WI38 (cell line): ENCODE results near the gene TCL1A.

ENCODE experiments used
- H3K4me3 ChIP-seq: 2 replicates; pipeline ENCODE4 v1.5.1; 2011; ENCODE audit warnings: low read depth, mild to moderate bottlenecking, control low read depth, low read length
- CTCF ChIP-seq: IDR thresholded peaks from 2 replicates; pipeline ENCODE4 v1.5.1; 2012; ENCODE audit warnings: low read depth, mild to moderate bottlenecking, control low read depth, low read length

The TCL1A gene

DNA sequence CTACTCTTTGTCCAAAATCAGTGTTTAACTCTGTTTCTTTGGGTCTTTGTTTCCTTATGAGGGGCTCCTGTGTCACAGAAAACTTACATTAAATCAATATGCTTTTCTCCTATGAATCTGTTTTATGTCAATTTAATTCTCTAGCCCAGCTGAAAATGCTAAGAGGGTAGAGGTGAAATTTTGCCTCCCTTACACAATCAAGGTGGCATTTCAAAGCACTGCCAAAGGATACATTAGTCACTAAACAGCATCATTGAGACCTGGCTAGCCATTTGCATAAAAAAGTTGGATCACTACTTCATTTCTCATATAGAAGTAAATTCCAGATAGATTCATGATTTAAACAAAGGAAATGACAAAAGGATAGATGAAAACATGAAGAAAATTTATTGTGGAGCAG is 15.6 kb downstream of the TCL1A start:
- H3K4me3 ChIP-seq = no peak overlapping the region
- no peak for TF ChIP-seq CTCF

DNA sequence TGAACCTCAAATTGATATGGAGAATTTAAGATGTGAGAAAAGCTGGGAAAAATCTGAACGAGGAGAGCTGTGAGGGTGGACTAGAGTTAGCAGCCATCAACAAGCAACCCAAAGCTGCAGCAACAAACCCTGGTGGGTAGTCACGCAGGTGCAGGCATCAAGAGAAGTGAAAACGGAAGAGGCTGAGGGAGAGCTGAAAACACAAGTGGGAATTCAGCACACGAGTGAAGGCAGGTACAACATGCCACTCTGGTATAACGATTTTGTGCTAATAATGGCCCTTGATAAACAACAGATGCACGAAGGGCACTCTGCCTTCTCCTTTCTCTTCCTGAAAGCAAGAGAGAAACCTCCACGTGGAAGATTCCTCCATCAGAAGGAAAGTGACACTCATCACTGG is 16.2 kb downstream of the TCL1A start:
- no peak overlapping the region for H3K4me3 ChIP-seq
- no peak for TF ChIP-seq CTCF

GRCh38 chr14:95696741-95697140 is 17.2 kb downstream of the TCL1A start:
- no peak for TF ChIP-seq CTCF
- no peak overlapping the region for H3K4me3 ChIP-seq

DNA sequence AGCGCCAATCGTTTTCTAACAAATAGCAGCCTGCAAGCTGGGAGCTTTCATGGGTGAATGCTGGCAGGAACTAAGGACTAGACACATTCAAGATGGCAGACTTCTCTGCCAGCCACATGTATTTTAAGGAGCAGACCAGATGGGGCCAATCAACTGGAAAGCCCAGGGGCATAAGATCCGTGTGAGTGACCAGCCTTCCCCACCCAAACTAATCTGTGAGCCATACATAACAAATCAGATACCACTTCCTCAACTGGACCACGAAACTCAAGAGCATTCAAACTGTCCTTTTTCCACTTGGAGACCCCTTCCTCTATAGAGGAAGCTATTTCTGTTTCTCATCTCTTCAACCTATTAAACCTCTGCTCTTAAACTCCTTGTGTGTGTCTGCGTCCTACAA is 18.0 kb downstream of the TCL1A start:
- H3K4me3 ChIP-seq = no peak overlapping the region
- no peak for TF ChIP-seq CTCF

GRCh38 chr14:95695051-95695450 is 18.9 kb downstream of the TCL1A start:
- no peak for TF ChIP-seq CTCF
- H3K4me3 ChIP-seq = no peak overlapping the region

DNA sequence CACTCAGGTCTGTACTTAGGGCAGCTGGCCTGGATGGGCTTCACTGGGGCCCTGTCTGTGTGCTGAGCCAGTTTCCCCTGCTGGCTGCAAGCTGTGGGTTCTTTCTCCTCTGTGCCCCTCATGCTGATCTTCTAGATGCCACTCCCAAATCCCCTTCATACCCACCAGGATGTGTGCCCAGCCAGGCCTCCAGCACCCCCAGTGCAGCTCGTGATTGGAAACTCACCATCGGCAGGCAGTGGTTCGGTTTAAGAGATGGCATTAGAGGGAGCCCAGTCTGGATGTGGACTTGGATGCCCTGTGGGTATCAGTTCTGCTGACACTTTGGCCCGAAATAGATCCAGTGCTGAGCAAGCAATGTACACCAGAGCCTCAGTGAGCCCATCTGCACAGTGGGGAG is 21.8 kb downstream of the TCL1A start:
- H3K4me3 ChIP-seq = no peak overlapping the region
- TF ChIP-seq CTCF = no peak

DNA sequence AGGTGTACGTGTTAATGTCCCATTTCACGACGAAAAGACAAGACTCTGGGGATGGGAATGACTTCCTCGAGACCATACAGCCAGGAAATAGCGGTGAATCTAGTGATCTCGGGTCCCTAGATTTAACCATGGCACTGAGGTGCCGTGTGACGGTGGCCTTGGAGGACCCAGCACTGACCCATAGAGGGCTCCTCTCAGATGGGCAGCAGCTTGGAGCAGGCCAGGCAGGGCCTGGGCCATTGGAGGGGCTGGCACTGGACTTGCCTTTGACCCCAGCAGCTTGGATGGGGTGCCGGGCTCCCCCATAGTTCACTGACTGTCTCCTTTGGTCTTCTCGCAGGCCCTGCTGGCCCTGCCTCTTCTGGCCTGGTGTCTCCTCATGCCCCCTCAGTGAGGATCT is 22.3 kb downstream of the TCL1A start:
- no peak for TF ChIP-seq CTCF

More for the DNA sequence above, 22.3 kb downstream of the TCL1A start:
- no peak overlapping the region for H3K4me3 ChIP-seq
